ENCODE results near the gene BMI1. TPM values are rescaled to one million over a fixed set of nuclear protein-coding genes. Genes with fewer than 3 reads are reported as not detected.

The BMI1 gene
- total and polyA plus RNA-seq, 10 donors, result 26.9 to 89.7 (median 64.2) TPM

- intact Hi-C loops (cut with DNase I; ENCODE audit: low total_unique reads), result no loop called here
- H3K4me1 ChIP-seq, result peaks cover 0 to 15% (median 7%) of the 10 kb centered on the region in 6 donors
- H3K4me3 ChIP-seq, result no peak overlapping the region
- TF ChIP-seq POLR2AphosphoS5 (IDR thresholded peaks at IDR 0.05) (no peak), CTCF (IDR thresholded peaks at IDR 0.05 in 8 of 11, conservative IDR thresholded peaks at IDR 0.05 in 3 of 11) (no peak), POLR2A (IDR thresholded peaks at IDR 0.05) (no peak)
- H3K36me3 ChIP-seq, result no peaks in the 10 kb centered on the region
- WGBS, 5 donors, result 85 to 93% (median 89%) methylated on average over 9 of the region's 9 CpGs
- H3K27me3 ChIP-seq (replicated peaks in 1 of 7), result no peaks in the 10 kb centered on the region
- H3K9me3 ChIP-seq, result no peaks in the 10 kb centered on the region
- no peak overlapping the region for H3K27ac ChIP-seq
- DNase-seq, result no peak
Measured at GRCh38 chr10:22372917-22373316, 52.0 kb downstream of the BMI1 start.

GRCh38 chr10:22374489-22375126 lies 53.7 kb downstream of the BMI1 start:
- TF ChIP-seq POLR2A (IDR thresholded peaks at IDR 0.05), result no peak
- no peak for TF ChIP-seq CTCF (IDR thresholded peaks at IDR 0.05 in 8 of 11, conservative IDR thresholded peaks at IDR 0.05 in 3 of 11)
- no peak for TF ChIP-seq POLR2AphosphoS5 (IDR thresholded peaks at IDR 0.05)
- Histone ChIP-seq H3K4me3 (no peak overlapping the region), H3K27ac (no peak overlapping the region), H3K9me3 (no peaks in the 10 kb centered on the region), H3K27me3 (replicated peaks in 1 of 7) (no peaks in the 10 kb centered on the region), H3K36me3 (no peaks in the 10 kb centered on the region), H3K4me1 (peaks cover 0 to 13% (median 7%) of the 10 kb centered on the region in 6 donors)
- intact Hi-C loops (cut with DNase I; ENCODE audit: low total_unique reads), result no loop called here
- WGBS, 5 donors, result 47 to 56% (median 55%) methylated on average over 3 of the region's 3 CpGs
- DNase-seq, result no peak

GRCh38 chr10:22379059-22379458 lies 58.2 kb downstream of the BMI1 start:
- Histone ChIP-seq H3K36me3 (no peaks in the 10 kb centered on the region), H3K27me3 (replicated peaks in 1 of 7) (no peaks in the 10 kb centered on the region), H3K27ac (no peak overlapping the region), H3K4me1 (no peaks in the 10 kb centered on the region), H3K4me3 (no peak overlapping the region), H3K9me3 (no peaks in the 10 kb centered on the region)
- intact Hi-C loops (cut with DNase I; ENCODE audit: low total_unique reads), result no loop called here
- no peak for DNase-seq
- 65 to 78% (median 70%) methylated on average over 3 of the region's 3 CpGs for WGBS, 5 donors
- TF ChIP-seq POLR2A (IDR thresholded peaks at IDR 0.05) (no peak), POLR2AphosphoS5 (IDR thresholded peaks at IDR 0.05) (no peak), CTCF (IDR thresholded peaks at IDR 0.05 in 8 of 11, conservative IDR thresholded peaks at IDR 0.05 in 3 of 11) (no peak)

Small RNAs within 50 kb of the gene (small RNA-seq; reads per million reads assigned to genes)
- gene AL158211.3, result 0 to 0.14 (median 0) reads per million in 4 donors

Other genes starting within 250 kb of the BMI1 start
- gene EBLN1, start 103.1 kb upstream of the BMI1 start, total RNA-seq, result not detected
- gene EBLN1, start 103.1 kb upstream of the BMI1 start, polyA plus RNA-seq, result not detected
- gene COMMD3, start 4.7 kb upstream of the BMI1 start, total RNA-seq, result 10 to 100 TPM; 43.5 to 63.7 (median 52.9) TPM
- 10 to 100 TPM; 69.1 to 76.0 (median 73.2) TPM for gene COMMD3, start 4.7 kb upstream of the BMI1 start, polyA plus RNA-seq
- not detected for gene SPAG6, start 24.4 kb downstream of the BMI1 start, total RNA-seq
- under 1 TPM in 1 of 3 donors, not detected in 2; 0.11 TPM for gene SPAG6, start 24.4 kb downstream of the BMI1 start, polyA plus RNA-seq

Data from spleen (tissue), 11 donors.